A673 (cell line): Measurements from ENCODE around the gene EML6. TPM values are rescaled to one million over a fixed set of nuclear protein-coding genes. Genes with fewer than 3 reads are reported as not detected.

Source experiments
- BruUV-seq: library from RNA; stranded (reverse); fragments of 400-500 nt; replicated peaks from 2 replicates; lab custom pipeline; 2021; lab: Mats Ljungman, UMichigan
- CTCF ChIA-PET: fragments of 300-600 bp; sonication (Branson Sonifier 250); formaldehyde crosslinking; loops from one replicate; lab custom pipeline; 2022; ENCODE audit warnings: antibody characterized with exemption; lab: Charles Lee
- POLR2A ChIA-PET: fragments of 300-600 bp; sonication (Branson Sonifier 250); formaldehyde crosslinking; loops from one replicate; lab custom pipeline; 2022; ENCODE audit warnings: antibody characterized with exemption; ENCODE audit not compliant: low non-redundant PET; lab: Charles Lee
- DNase-seq: peaks from one replicate; pipeline ENCODE4 v3.0.0-alpha.2; 2015; ENCODE audit warnings: low spot score
- H3K27ac ChIP-seq: fragments of 200-600 bp; sonication (generic); 2 replicates; pipeline ENCODE4 v1.5.1; 2016; ENCODE audit warnings: mixed run types, low read depth, mild to moderate bottlenecking, mixed read lengths, antibody characterized with exemption, low read length; ENCODE audit not compliant: poor library complexity, severe bottlenecking
- H3K27me3 ChIP-seq: fragments of 200-600 bp; sonication (generic); replicated peaks from 2 replicates; pipeline ENCODE4 v1.6.1; 2017; ENCODE audit warnings: mixed run types, low read depth, mild to moderate bottlenecking, mixed read lengths, antibody characterized with exemption, low read length; ENCODE audit not compliant: insufficient read depth, poor library complexity
- H3K36me3 ChIP-seq: fragments of 200-600 bp; sonication (generic); 2 replicates; pipeline ENCODE4 v1.6.1; 2016; ENCODE audit warnings: mixed run types, mild to moderate bottlenecking, mixed read lengths, antibody characterized with exemption, low read length; ENCODE audit not compliant: insufficient read depth, poor library complexity, severe bottlenecking
- H3K4me1 ChIP-seq: fragments of 200-600 bp; sonication (generic); 2 replicates; pipeline ENCODE4 v1.6.1; 2017; ENCODE audit warnings: mixed run types, mild to moderate bottlenecking, mixed read lengths, antibody characterized with exemption, low read length; ENCODE audit not compliant: insufficient read depth, poor library complexity, severe bottlenecking
- H3K4me3 ChIP-seq: fragments of 200-600 bp; sonication (generic); 2 replicates; pipeline ENCODE4 v1.5.1; 2016; ENCODE audit warnings: low read depth, mixed run types, mild to moderate bottlenecking, mixed read lengths, low read length; ENCODE audit not compliant: poor library complexity, severe bottlenecking
- H3K9me3 ChIP-seq: fragments of 200-600 bp; sonication (generic); 2 replicates; pipeline ENCODE4 v1.6.1; 2016; ENCODE audit warnings: mixed run types, low read depth, mild to moderate bottlenecking, mixed read lengths, antibody characterized with exemption, low read length; ENCODE audit not compliant: poor library complexity, severe bottlenecking
- EZH2 ChIP-seq: fragments of 200-600 bp; sonication (generic); IDR thresholded peaks from 2 replicates; pipeline ENCODE4 v1.6.1; 2017; ENCODE audit warnings: borderline replicate concordance, low read depth, mild to moderate bottlenecking, mixed read lengths, antibody characterized with exemption, low read length; ENCODE audit not compliant: poor library complexity, severe bottlenecking
- intact Hi-C: fragments of 100-400 bp; cut with micrococcal nuclease; formaldehyde crosslinking; loops from one replicate; pipeline ENCODE4 v1.10.0; 2022; ENCODE audit not compliant: unreplicated experiment
- total RNA-seq: library from RNA; stranded (reverse); gene quantifications from 2 replicates; pipeline ENCODE4 v1.2.3, GENCODE V29; 2021
- TF ChIP-seq, protein P1 (sequence below): fragments of 300-800, 200-600 bp; sonication (generic); conservative IDR thresholded peaks from 2 replicates; pipeline ENCODE4 v1.5.1; 2017; ENCODE audit warnings: low read depth, mild to moderate bottlenecking, antibody characterized with exemption, low read length, moderate library complexity, mixed read lengths

Gene EML6
- total RNA-seq, 1 experiment from 2014 or later: 1.9 TPM

DNA sequence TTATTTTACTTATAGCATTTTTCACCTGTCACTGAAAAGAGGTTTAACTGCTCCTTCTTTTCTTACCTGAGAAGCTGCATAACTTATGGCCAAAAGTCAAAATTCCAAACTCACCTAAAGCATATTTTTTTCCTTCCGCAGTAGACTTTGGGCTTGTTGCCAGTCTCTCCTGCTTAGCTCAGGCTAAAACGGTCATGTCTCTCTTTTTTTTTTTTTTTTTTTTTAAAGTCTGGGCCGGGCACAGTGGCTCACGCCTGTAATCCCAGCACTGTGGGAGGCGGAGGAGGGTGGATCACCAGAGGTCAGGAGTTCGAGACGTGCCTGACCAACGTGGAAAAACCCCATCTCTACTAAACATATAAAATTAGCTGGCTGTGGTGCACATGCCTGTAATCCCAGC lies 213.3 kb downstream of the EML6 start:
- ChIA-PET POLR2A (interaction anchor here (0.6 to 0.7 kb wide), 2 partner anchors 29 to 286 kb away, joined by 3 to 8 read pairs; no protein-coding TSS in a partner anchor), CTCF (interaction anchor here (0.5 kb wide), 1 partner anchor 230 kb away, joined by 9 read pairs; no protein-coding TSS in a partner anchor)
- Histone ChIP-seq H3K27me3 (no peaks in the 10 kb centered on the region), H3K4me1 (no peaks in the 10 kb centered on the region), H3K4me3 (no peak overlapping the region), H3K27ac (no peak overlapping the region), H3K36me3 (no peaks in the 10 kb centered on the region), H3K9me3 (no peaks in the 10 kb centered on the region)
- DNase-seq: no peak
- BruUV-seq: no TSS peak
- intact Hi-C loops: no loop called here
- no peak for TF ChIP-seq EZH2
- TF ChIP-seq, protein P1, sequence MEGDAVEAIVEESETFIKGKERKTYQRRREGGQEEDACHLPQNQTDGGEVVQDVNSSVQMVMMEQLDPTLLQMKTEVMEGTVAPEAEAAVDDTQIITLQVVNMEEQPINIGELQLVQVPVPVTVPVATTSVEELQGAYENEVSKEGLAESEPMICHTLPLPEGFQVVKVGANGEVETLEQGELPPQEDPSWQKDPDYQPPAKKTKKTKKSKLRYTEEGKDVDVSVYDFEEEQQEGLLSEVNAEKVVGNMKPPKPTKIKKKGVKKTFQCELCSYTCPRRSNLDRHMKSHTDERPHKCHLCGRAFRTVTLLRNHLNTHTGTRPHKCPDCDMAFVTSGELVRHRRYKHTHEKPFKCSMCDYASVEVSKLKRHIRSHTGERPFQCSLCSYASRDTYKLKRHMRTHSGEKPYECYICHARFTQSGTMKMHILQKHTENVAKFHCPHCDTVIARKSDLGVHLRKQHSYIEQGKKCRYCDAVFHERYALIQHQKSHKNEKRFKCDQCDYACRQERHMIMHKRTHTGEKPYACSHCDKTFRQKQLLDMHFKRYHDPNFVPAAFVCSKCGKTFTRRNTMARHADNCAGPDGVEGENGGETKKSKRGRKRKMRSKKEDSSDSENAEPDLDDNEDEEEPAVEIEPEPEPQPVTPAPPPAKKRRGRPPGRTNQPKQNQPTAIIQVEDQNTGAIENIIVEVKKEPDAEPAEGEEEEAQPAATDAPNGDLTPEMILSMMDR: no peak

DNA sequence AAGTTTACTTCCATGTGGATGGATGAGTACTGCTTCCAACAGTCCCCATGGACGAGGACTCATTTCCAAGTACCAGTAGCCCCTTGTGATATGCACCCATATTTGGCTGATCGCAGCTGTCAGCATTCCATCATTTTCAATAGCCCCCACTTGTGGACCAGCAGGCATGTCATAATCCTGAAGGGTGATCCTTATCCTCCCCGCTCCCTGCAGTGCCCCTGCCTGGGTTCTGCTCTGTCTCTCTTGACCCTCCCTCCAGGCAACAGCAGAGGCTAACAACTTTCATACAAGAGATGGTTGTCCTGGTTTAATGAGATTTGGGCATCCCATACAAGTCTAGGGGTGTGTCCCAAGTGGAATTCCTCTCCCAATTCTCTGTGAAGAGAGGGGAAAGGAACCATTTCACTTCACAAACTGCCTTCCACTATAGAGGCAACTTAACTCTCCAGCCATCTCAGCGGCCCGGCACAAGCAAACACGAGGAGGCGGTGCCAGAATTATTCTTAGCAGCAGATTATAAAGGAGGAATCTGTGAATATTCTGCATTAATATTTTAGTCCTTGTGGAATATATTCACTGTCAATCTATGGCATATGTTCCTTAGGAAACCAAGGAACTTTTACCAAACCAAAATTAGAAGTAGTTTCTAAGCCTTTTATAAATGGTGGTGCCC lies 216.1 kb downstream of the EML6 start:
- Histone ChIP-seq H3K27me3 (no peaks in the 10 kb centered on the region), H3K4me3 (no peak overlapping the region), H3K27ac (no peak overlapping the region), H3K4me1 (no peaks in the 10 kb centered on the region), H3K9me3 (no peaks in the 10 kb centered on the region), H3K36me3 (no peaks in the 10 kb centered on the region)
- TF ChIP-seq, protein P1: no peak
- no peak for TF ChIP-seq EZH2
- ChIA-PET POLR2A (no interaction called here), CTCF (no interaction called here)
- intact Hi-C loops: no loop called here
- no TSS peak for BruUV-seq
- no peak for DNase-seq

DNA sequence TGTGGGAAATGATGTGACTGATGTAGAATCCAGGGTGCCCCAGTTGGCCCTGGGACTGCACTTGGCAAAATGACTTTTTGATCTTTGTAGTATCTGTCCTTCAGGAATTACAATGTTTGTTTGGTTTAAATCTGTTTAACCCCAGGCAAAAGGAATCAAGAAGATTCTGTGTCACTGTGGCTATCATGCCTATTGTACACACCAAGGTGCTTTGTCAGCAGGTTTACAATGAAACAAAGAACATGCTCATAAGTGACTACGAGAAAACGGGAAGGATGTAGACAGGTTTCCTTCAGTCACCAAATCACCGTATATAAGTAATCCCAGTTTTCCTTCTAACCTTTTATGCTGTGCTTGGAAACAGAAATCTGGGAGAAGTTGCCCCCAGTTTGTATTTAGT lies 217.3 kb downstream of the EML6 start:
- Histone ChIP-seq H3K36me3 (no peaks in the 10 kb centered on the region), H3K4me3 (no peak overlapping the region), H3K9me3 (no peaks in the 10 kb centered on the region), H3K4me1 (no peaks in the 10 kb centered on the region), H3K27ac (no peak overlapping the region), H3K27me3 (no peaks in the 10 kb centered on the region)
- POLR2A ChIA-PET: no interaction called here
- BruUV-seq: no TSS peak
- intact Hi-C loops: no loop called here
- no peak for TF ChIP-seq EZH2
- TF ChIP-seq, protein P1: no peak
- CTCF ChIA-PET: no interaction called here
- no peak for DNase-seq
